OCI-LY1 (cell line): ENCODE results near the gene ZNF768.
"Not testable (repeated sequence)": the region's sequence is repeated elsewhere in the genome, so short reads cannot be mapped to it uniquely, and the experiment has no call there.

Experiments used
- H2AFZ ChIP-seq: fragments of 200-600 bp; sonication (generic), shearing (Covaris generic); 2 replicates; pipeline ENCODE4 v1.6.0; 2014; ENCODE audit warnings: antibody characterized with exemption, mild to moderate bottlenecking, low read length
- H3F3A ChIP-seq: fragments of 200-600 bp; sonication (generic), shearing (Covaris generic); 2 replicates; pipeline ENCODE4 v1.6.0; 2014; ENCODE audit warnings: mild to moderate bottlenecking, antibody characterized with exemption, low read length, moderate library complexity; ENCODE audit not compliant: insufficient read depth
- H3K27ac ChIP-seq: fragments of 200-600 bp; sonication (generic); 2 replicates; pipeline ENCODE4 v1.5.1; 2014; ENCODE audit warnings: low read length, mixed run types, mild to moderate bottlenecking, low read depth; ENCODE audit not compliant: poor library complexity, severe bottlenecking
- H3K27me3 ChIP-seq: fragments of 200-600 bp; sonication (generic); 2 replicates; pipeline ENCODE4 v1.6.0; 2014; ENCODE audit warnings: antibody characterized with exemption, mild to moderate bottlenecking, low read length, moderate library complexity; ENCODE audit not compliant: insufficient read depth
- H3K36me3 ChIP-seq: fragments of 200-600 bp; sonication (generic); 2 replicates; pipeline ENCODE4 v1.6.1; 2014; ENCODE audit warnings: mild to moderate bottlenecking, antibody characterized with exemption, low read length, moderate library complexity, mixed read lengths; ENCODE audit not compliant: insufficient read depth
- H3K4me1 ChIP-seq: fragments of 200-600 bp; sonication (generic); 2 replicates; pipeline ENCODE4 v1.5.1; 2014; ENCODE audit warnings: mild to moderate bottlenecking, low read length, moderate library complexity; ENCODE audit not compliant: insufficient read depth, severe bottlenecking
- H3K4me2 ChIP-seq: fragments of 200-600 bp; sonication (generic), shearing (Covaris generic); 2 replicates; pipeline ENCODE4 v1.6.1; 2014; ENCODE audit warnings: low read length
- H3K4me3 ChIP-seq: fragments of 200-600 bp; sonication (generic); 2 replicates; pipeline ENCODE4 v1.5.1; 2014; ENCODE audit warnings: low read length, low read depth, mild to moderate bottlenecking, mixed read lengths; ENCODE audit not compliant: poor library complexity, severe bottlenecking
- H3K79me2 ChIP-seq: fragments of 200-600 bp; shearing (Covaris generic); 2 replicates; pipeline ENCODE4 v1.6.1; 2016; ENCODE audit warnings: mixed run types, low read length, mixed read lengths; ENCODE audit not compliant: insufficient read depth
- H3K9ac ChIP-seq: fragments of 200-600 bp; sonication (generic), shearing (Covaris generic); 2 replicates; pipeline ENCODE4 v1.6.1; 2014; ENCODE audit warnings: mild to moderate bottlenecking, low read length, mixed read lengths
- H3K9me2 ChIP-seq: fragments of 200-600 bp; sonication (generic), shearing (Covaris generic); 2 replicates; pipeline ENCODE4 v1.6.1; 2014; ENCODE audit warnings: low read depth, mild to moderate bottlenecking, low read length, mixed read lengths
- H3K9me3 ChIP-seq: fragments of 200-600 bp; shearing (Covaris generic); 2 replicates; pipeline ENCODE4 v1.6.1; 2014; ENCODE audit warnings: low read length, mixed read lengths
- H4K20me1 ChIP-seq: fragments of 200-600 bp; sonication (generic), shearing (Covaris generic); 2 replicates; pipeline ENCODE4 v1.6.0; 2016; ENCODE audit warnings: mild to moderate bottlenecking, low read length; ENCODE audit not compliant: insufficient read depth
- EZH2 ChIP-seq: fragments of 200-600 bp; sonication (generic), shearing (Covaris generic); IDR thresholded peaks from 2 replicates; pipeline ENCODE4 v1.8.0; 2017; ENCODE audit warnings: borderline replicate concordance, mixed run types, mild to moderate bottlenecking, antibody characterized with exemption, low read length, moderate library complexity, mixed read lengths
- TF ChIP-seq, protein P1 (sequence below): fragments of 200-600 bp; sonication (generic), shearing (Covaris generic); IDR thresholded peaks from 2 replicates; pipeline ENCODE4 v1.5.1; 2017; ENCODE audit warnings: mild to moderate bottlenecking, antibody characterized with exemption, low read length, moderate library complexity, mixed read lengths

Gene ZNF768

DNA sequence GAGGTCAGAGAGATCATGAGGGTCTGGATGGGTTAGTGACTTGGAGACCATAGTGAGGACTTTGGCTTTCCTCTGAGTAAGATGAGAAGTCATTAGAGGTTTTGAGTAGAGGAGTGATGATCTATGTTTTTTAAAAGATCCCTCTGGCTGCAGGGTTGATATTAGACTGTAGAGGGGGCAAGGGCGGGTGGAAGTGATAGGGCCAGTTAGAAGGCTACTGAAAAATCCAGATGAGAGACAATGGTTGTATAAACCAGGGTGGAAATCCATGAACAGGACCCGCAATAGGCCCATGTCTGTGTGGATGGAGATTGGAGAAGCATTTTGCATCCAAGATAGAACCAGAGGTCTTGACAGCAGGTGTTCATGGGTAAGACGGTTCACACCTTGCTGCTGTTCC is 44.0 kb downstream of the ZNF768 start:
- Histone ChIP-seq H3K27me3 (no peaks in the 10 kb centered on the region), H3K9me2 (no peaks in the 10 kb centered on the region), H2AFZ (no peak overlapping the region), H3K4me3 (no peak overlapping the region), H3K4me2 (no peak overlapping the region), H4K20me1 (no peaks in the 10 kb centered on the region), H3K9ac (no peak overlapping the region), H3F3A (no peaks in the 10 kb centered on the region), H3K4me1 (peaks cover 6% of the 10 kb centered on the region), H3K9me3 (no peaks in the 10 kb centered on the region), H3K27ac (no peak overlapping the region), H3K36me3 (peaks cover 75% of the 10 kb centered on the region), H3K79me2 (no peaks in the 10 kb centered on the region)
- no peak for TF ChIP-seq EZH2
- TF ChIP-seq, protein P1, sequence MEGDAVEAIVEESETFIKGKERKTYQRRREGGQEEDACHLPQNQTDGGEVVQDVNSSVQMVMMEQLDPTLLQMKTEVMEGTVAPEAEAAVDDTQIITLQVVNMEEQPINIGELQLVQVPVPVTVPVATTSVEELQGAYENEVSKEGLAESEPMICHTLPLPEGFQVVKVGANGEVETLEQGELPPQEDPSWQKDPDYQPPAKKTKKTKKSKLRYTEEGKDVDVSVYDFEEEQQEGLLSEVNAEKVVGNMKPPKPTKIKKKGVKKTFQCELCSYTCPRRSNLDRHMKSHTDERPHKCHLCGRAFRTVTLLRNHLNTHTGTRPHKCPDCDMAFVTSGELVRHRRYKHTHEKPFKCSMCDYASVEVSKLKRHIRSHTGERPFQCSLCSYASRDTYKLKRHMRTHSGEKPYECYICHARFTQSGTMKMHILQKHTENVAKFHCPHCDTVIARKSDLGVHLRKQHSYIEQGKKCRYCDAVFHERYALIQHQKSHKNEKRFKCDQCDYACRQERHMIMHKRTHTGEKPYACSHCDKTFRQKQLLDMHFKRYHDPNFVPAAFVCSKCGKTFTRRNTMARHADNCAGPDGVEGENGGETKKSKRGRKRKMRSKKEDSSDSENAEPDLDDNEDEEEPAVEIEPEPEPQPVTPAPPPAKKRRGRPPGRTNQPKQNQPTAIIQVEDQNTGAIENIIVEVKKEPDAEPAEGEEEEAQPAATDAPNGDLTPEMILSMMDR: no peak; the same call in 1 of the 2 replicates

DNA sequence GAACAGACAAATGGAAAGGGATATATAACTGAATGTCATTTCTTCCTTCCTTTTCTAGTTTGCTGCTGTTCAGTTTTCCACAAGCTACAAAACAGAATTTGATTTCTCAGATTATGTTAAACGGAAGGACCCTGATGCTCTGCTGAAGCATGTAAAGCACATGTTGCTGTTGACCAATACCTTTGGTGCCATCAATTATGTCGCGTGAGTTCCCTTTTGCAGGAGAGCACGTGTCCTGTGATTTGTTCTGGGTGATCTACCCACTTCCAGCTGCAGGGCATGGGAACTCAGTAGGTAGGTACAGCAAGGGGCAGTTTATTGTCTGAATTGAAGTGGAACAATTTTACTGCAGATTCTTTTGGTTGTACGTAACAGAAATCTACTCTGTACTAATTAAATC is 45.0 kb downstream of the ZNF768 start:
- no peak overlapping the region for H3K4me3 ChIP-seq

DNA sequence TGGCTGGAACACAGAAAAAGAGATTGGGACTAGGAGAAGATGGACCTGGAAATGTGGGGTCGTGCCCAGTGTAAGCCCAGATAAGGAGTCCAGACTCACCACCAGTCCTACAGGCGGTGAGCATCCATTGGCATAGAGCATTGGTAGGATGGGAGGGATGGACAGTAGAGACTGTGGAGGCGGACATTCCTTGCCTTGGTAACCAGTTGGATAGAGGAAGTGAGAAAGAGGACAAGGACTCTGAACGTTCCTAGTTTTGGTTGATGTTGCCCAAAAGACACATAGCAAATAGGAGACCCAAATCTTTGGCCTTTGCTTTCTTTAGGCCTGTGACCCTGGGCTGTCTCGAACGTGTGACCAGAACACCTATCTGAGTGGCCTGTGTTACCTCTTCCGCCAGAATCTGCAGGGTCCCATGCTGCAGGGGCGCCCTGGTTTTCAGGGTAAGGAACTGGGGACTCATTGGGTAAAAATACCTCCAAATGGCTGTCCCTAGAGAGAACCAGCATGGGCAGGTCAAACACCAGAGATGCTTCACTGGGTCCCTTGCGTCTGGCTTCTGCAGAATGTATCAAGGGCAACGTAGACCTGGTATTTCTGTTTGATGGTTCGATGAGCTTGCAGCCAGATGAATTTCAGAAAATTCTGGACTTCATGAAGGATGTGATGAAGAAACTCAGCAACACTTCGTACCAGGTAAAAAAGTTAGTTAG is 47.4 kb downstream of the ZNF768 start:
- H3K9ac ChIP-seq: no peak overlapping the region
- peaks cover 78% of the 10 kb centered on the region for H3K36me3 ChIP-seq
- no peak overlapping the region for H2AFZ ChIP-seq
- no peak overlapping the region for H3K4me3 ChIP-seq
- H4K20me1 ChIP-seq: no peaks in the 10 kb centered on the region
- H3K79me2 ChIP-seq: no peaks in the 10 kb centered on the region
- no peak overlapping the region for H3K4me2 ChIP-seq
- H3K27ac ChIP-seq: peak overlapping the region; percentile 23
- no peaks in the 10 kb centered on the region for H3K9me2 ChIP-seq
- H3K4me1 ChIP-seq: peaks cover 23% of the 10 kb centered on the region
- no peaks in the 10 kb centered on the region for H3K9me3 ChIP-seq
- TF ChIP-seq, protein P1: no peak
- no peak for TF ChIP-seq EZH2
- H3K27me3 ChIP-seq: no peaks in the 10 kb centered on the region
- H3F3A ChIP-seq: no peaks in the 10 kb centered on the region

More for the DNA sequence above, 45.0 kb downstream of the ZNF768 start:
- no peaks in the 10 kb centered on the region for H3K9me3 ChIP-seq
- no peak overlapping the region for H3K27ac ChIP-seq
- no peaks in the 10 kb centered on the region for H4K20me1 ChIP-seq
- H3K9me2 ChIP-seq: no peaks in the 10 kb centered on the region
- H3K9ac ChIP-seq: no peak overlapping the region
- H3K36me3 ChIP-seq: peaks cover 73% of the 10 kb centered on the region
- no peaks in the 10 kb centered on the region for H3F3A ChIP-seq
- no peak for TF ChIP-seq EZH2
- TF ChIP-seq, protein P1: no peak
- H3K4me1 ChIP-seq: peaks cover 6% of the 10 kb centered on the region
- no peaks in the 10 kb centered on the region for H3K79me2 ChIP-seq
- no peak overlapping the region for H2AFZ ChIP-seq
- no peaks in the 10 kb centered on the region for H3K27me3 ChIP-seq
- no peak overlapping the region for H3K4me2 ChIP-seq

DNA sequence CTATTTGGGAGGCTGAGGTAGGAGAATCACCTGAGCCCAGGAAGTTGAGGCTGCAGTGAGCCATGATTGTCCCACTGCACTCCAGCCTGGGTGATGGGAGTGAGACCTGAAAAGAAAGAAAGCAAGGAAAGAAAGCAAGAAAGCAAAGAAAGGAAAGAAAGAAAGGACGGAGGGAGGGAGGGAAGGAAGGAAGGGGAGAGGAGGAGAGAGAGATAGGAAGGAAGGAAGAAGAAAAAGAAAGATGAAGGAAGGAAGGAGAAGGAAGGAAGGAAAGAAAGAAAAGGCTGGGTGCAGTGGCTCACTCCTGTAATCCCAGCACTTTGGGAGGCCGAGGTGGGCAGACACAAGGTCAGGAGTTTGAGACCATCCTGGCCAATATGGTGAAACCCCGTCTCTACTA is 48.6 kb downstream of the ZNF768 start:
- not testable (repeated sequence) for H3K9me2 ChIP-seq, H3F3A ChIP-seq, H3K27me3 ChIP-seq, H3K4me3 ChIP-seq, H3K9me3 ChIP-seq, H3K27ac ChIP-seq, H4K20me1 ChIP-seq, H3K4me2 ChIP-seq, H2AFZ ChIP-seq, H3K79me2 ChIP-seq, H3K9ac ChIP-seq
- H3K36me3 ChIP-seq: peaks cover 67% of the 10 kb centered on the region
- H3K4me1 ChIP-seq: peaks cover 35% of the 10 kb centered on the region
